Gastroesophageal sphincter (tissue), 4 donors: ENCODE measurements around the gene MISP. TPM values are rescaled to one million over a fixed set of nuclear protein-coding genes. Genes with fewer than 3 reads are reported as not detected.
"Not testable (repeated sequence)": the region's sequence is repeated elsewhere in the genome, so short reads cannot be mapped to it uniquely, and the experiment has no call there.

Source experiments
- ATAC-seq: fragments of 150-250 bp; one replicate; pipeline ENCODE4 v1.9.1; 2016; ENCODE audit warnings: mild to moderate bottlenecking, moderate library complexity
- H3K27ac ChIP-seq, 4 donors: fragments of 200-600 bp; sonication (generic) in 3 of 4; 1 replicate in 3 of 4; 2 replicates in 1 of 4; pipeline ENCODE4 v1.5.1; 2016 to 2019
- H3K27me3 ChIP-seq: fragments of 200-600 bp; sonication (generic); one replicate; pipeline ENCODE4 v1.5.1; 2019
- H3K36me3 ChIP-seq, 2 donors: fragments of 200-600 bp; sonication (generic); one replicate each; pipeline ENCODE4 v1.5.1; 2019; ENCODE audit warnings: control low read depth in 1 of 2
- H3K4me1 ChIP-seq, 3 donors: fragments of 200-600 bp; sonication (generic); 1 replicate in 2 of 3; 2 replicates in 1 of 3; pipeline ENCODE4 v1.5.1; 2016 to 2019; ENCODE audit warnings: control low read depth in 2 of 3
- H3K4me3 ChIP-seq, 2 donors: fragments of 200-600 bp; sonication (generic); one replicate each; pipeline ENCODE4 v1.5.1; 2019; ENCODE audit warnings: mild to moderate bottlenecking in 1 of 2, moderate library complexity in 1 of 2
- H3K9me3 ChIP-seq, 3 donors: fragments of 200-600 bp; sonication (generic); one replicate each; pipeline ENCODE4 v1.5.1; 2017 to 2019; ENCODE audit warnings: control low read depth in 2 of 3
- CTCF ChIP-seq, 4 experiments: fragments of 200-600 bp in 2 of 4; fragments of 450-650 bp in 2 of 4; sonication (generic) in 1 of 4; IDR thresholded peaks; one replicate each; pipeline ENCODE4 v1.5.1; 2017 to 2019; ENCODE audit warnings: antibody characterized with exemption in 4 of 4, mild to moderate bottlenecking in 2 of 4, moderate library complexity in 2 of 4
- EP300 ChIP-seq: sonication (generic); formaldehyde crosslinking; IDR thresholded peaks from one replicate; pipeline ENCODE4 v1.6.1; 2017; ENCODE audit warnings: antibody characterized with exemption, mild to moderate bottlenecking
- POLR2A ChIP-seq, 2 donors: fragments of 450-650 bp; IDR thresholded peaks; one replicate each; pipeline ENCODE4 v1.6.1; 2017; ENCODE audit warnings: antibody characterized with exemption in 2 of 2, mild to moderate bottlenecking in 2 of 2, moderate library complexity in 1 of 2
- POLR2AphosphoS5 ChIP-seq: sonication (generic); formaldehyde crosslinking; IDR thresholded peaks from one replicate; pipeline ENCODE4 v1.6.1; 2017; ENCODE audit warnings: antibody characterized with exemption
- WGBS, 2 donors: methylation state at CpG; one replicate each; pipeline ENCODE4 v1.1.5; 2018; ENCODE audit warnings: low coverage in 1 of 2; 5-methylcytosine and 5-hydroxymethylcytosine counted together
- total RNA-seq, 4 donors: library from RNA; depleted of rRNA; stranded (reverse); fragments of >200 nt; gene quantifications; one replicate each; pipeline ENCODE4 v1.1.0, GENCODE V29; 2016

The MISP gene
- total RNA-seq, 4 donors from 2014 or later = 0.52 TPM; not detected in 3

DNA sequence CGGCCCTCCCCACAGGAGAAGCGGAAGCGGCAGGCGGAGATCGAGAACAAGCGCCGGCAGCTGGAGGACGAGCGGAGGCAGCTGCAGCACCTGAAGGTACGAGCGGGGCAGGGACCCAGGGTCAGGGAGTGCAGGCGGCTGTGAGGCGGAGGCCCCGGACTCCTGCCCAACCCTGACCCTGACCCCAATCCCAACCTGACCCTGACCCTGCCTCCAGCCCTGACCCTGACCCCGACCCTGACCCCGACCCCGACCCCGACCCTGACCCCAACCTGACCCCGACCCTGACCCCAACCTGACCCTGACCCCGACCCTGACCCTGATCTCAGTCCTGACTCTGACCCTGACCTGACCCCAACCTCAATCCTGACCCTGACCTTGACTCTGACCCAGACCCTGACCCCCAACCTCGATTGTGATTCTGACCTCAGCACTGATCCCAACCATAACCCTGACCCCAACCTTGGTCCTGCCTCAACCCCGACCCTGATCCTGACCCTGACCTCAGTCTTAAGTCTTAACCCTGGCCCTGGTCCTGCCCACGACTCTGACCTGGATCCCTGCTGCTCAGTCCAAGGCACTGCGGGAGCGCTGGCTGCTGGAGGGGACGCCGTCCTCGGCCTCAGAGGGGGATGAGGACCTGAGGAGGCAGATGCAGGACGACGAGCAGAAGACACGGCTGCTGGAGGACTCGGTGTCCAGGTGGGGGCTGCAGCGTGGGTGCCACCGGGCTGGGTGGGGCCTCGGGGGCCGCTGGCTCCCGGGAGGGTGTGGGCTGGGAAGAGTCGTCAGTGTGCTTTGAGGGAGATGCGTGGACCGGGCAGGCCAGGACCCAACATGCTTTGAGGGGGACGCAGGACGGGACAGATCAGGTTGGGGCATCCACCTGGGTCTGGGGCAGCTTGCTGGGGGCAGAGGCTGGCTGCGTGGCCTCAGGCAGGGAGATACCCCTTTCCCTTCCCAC, 23.6 kb upstream of the MISP start:
- H3K4me3 ChIP-seq = no peak overlapping the region
- peak overlapping the region in 3 of 4 donors; percentile 74 to 81 (median 77) for H3K27ac ChIP-seq
- no peaks in the 10 kb centered on the region for H3K27me3 ChIP-seq
- peaks cover 0 to 39% of the 10 kb centered on the region in 2 donors for H3K36me3 ChIP-seq
- H3K4me1 ChIP-seq = peaks cover 0 to 20% (median 7%) of the 10 kb centered on the region in 3 donors
- 67 to 80% methylated on average over 3 to 4 of the region's 43 CpGs for WGBS, 2 donors
- no peak for TF ChIP-seq CTCF (IDR thresholded peaks at IDR 0.05)
- no peak for TF ChIP-seq POLR2AphosphoS5
- no peak for TF ChIP-seq EP300
- TF ChIP-seq POLR2A (IDR thresholded peaks at IDR 0.05) = no peak
- H3K9me3 ChIP-seq = no peaks in the 10 kb centered on the region
- peak; percentile 12 for ATAC-seq

GRCh38 chr19:728011-728410, 22.9 kb upstream of the MISP start:
- peak; percentile 82 for ATAC-seq
- WGBS, 2 donors = 60% methylated on average over 2 of the region's 26 CpGs; no CpG with 5 or more reads in 1 of the 2 donors
- peaks cover 0 to 12% (median 7%) of the 10 kb centered on the region in 3 donors for H3K4me1 ChIP-seq
- no peaks in the 10 kb centered on the region for H3K9me3 ChIP-seq
- TF ChIP-seq CTCF (IDR thresholded peaks at IDR 0.05) (no peak), POLR2AphosphoS5 (peak; percentile 56)
- peak overlapping the region in 3 of 4 donors; percentile 74 to 81 (median 77) for H3K27ac ChIP-seq
- H3K27me3 ChIP-seq = no peaks in the 10 kb centered on the region
- H3K4me3 ChIP-seq = no peak overlapping the region
- H3K36me3 ChIP-seq = peaks cover 0 to 46% of the 10 kb centered on the region in 2 donors

DNA sequence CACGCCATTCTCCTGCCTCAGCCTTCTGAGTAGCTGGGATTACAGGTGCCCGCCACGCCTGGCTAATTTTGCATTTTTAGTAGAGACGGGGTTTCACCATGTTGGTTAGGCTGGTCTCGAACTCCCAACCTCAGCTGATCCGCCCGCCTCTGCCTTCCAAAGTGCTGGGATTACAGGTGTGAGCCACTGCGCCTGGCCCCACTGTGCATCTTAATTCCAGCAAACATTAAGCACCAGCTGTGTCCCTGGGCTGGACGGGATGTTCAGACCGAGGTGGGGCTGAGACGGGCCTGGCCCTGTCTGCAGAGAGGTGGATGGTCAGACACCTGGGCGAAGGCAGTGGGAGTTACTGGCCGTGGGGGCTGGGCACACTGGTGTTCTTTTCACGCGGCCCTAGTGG, 21.3 kb upstream of the MISP start:
- H3K4me1 ChIP-seq = peaks cover 0 to 18% (median 7%) of the 10 kb centered on the region in 3 donors
- ATAC-seq, H3K27me3 ChIP-seq, H3K4me3 ChIP-seq, H3K9me3 ChIP-seq, H3K27ac ChIP-seq: not testable (repeated sequence)
- H3K36me3 ChIP-seq = peaks cover 0 to 54% of the 10 kb centered on the region in 2 donors
- WGBS, 2 donors = no CpG with 5 or more reads among the region's 15 CpGs

GRCh38 chr19:729965-730668, 20.8 kb upstream of the MISP start:
- no peak for TF ChIP-seq CTCF (IDR thresholded peaks at IDR 0.05)
- TF ChIP-seq POLR2A (IDR thresholded peaks at IDR 0.05) = no peak
- no peak for TF ChIP-seq EP300
- TF ChIP-seq POLR2AphosphoS5 = no peak
- Histone ChIP-seq H3K4me3 (no peak overlapping the region), H3K36me3 (peaks cover 0 to 54% of the 10 kb centered on the region in 2 donors), H3K27ac (no peak overlapping the region), H3K4me1 (peaks cover 0 to 18% (median 7%) of the 10 kb centered on the region in 3 donors), H3K27me3 (no peaks in the 10 kb centered on the region), H3K9me3 (no peaks in the 10 kb centered on the region)
- 73 to 77% methylated on average over 8 to 9 of the region's 14 CpGs for WGBS, 2 donors
- no peak for ATAC-seq

- no peak for ATAC-seq
- TF ChIP-seq POLR2AphosphoS5 = no peak
- no peak for TF ChIP-seq POLR2A (IDR thresholded peaks at IDR 0.05)
- TF ChIP-seq CTCF (IDR thresholded peaks at IDR 0.05) = no peak
- TF ChIP-seq EP300 = no peak
- Histone ChIP-seq H3K4me3 (no peak overlapping the region), H3K27ac (no peak overlapping the region), H3K27me3 (no peaks in the 10 kb centered on the region), H3K4me1 (peaks cover 0 to 18% (median 7%) of the 10 kb centered on the region in 3 donors), H3K36me3 (peaks cover 0 to 56% of the 10 kb centered on the region in 2 donors), H3K9me3 (no peaks in the 10 kb centered on the region)
- WGBS, 2 donors = 67 to 100% methylated on average over 1 to 5 of the region's 16 CpGs
Measured at GRCh38 chr19:731000-731399, 19.9 kb upstream of the MISP start.
